MM.1S (cell line): ENCODE data around the gene TMEM204.

Experiments used
- DNase-seq: peaks from one replicate; pipeline ENCODE4 v3.0.0-alpha.2; 2015
- H2AFZ ChIP-seq: fragments of 300-600 bp; sonication (generic); 2 replicates; pipeline ENCODE4 v1.6.0; 2016; ENCODE audit warnings: antibody characterized with exemption, low read length
- H3F3A ChIP-seq: fragments of 300-600 bp; sonication (generic); 2 replicates; pipeline ENCODE4 v1.6.1; 2016; ENCODE audit warnings: mild to moderate bottlenecking, antibody characterized with exemption, low read length, moderate library complexity, mixed read lengths; ENCODE audit not compliant: insufficient read depth
- H3K27ac ChIP-seq: fragments of 300-600 bp; sonication (generic); 2 replicates; pipeline ENCODE4 v1.5.1; 2016; ENCODE audit warnings: mild to moderate bottlenecking, low read length
- H3K27me3 ChIP-seq: fragments of 300-600 bp; sonication (generic); replicated peaks from 2 replicates; pipeline ENCODE4 v1.6.0; 2016; ENCODE audit warnings: low read length; ENCODE audit not compliant: insufficient read depth
- H3K36me3 ChIP-seq: fragments of 300-600 bp; sonication (generic); replicated peaks from 2 replicates; pipeline ENCODE4 v1.6.1; 2016; ENCODE audit warnings: mild to moderate bottlenecking, low read length, mixed read lengths; ENCODE audit not compliant: insufficient read depth
- H3K4me1 ChIP-seq: fragments of 300-600 bp; sonication (generic); 2 replicates; pipeline ENCODE4 v1.6.1; 2016; ENCODE audit warnings: low read length, mixed read lengths
- H3K4me2 ChIP-seq: fragments of 300-600 bp; sonication (generic); 2 replicates; pipeline ENCODE4 v1.6.0; 2016; ENCODE audit warnings: low read depth, low read length
- H3K4me3 ChIP-seq: fragments of 300-600 bp; sonication (generic); 2 replicates; pipeline ENCODE4 v1.5.1; 2016; ENCODE audit warnings: low read length, mixed read lengths
- H3K79me2 ChIP-seq: fragments of 300-600 bp; sonication (generic); 2 replicates; pipeline ENCODE4 v1.6.1; 2016; ENCODE audit warnings: mixed run types, low read length, mixed read lengths
- H3K9ac ChIP-seq: fragments of 300-600 bp; sonication (generic); 2 replicates; pipeline ENCODE4 v1.6.1; 2016; ENCODE audit warnings: low read length, mixed read lengths
- H3K9me2 ChIP-seq: fragments of 300-600 bp; sonication (generic); replicated peaks from 2 replicates; pipeline ENCODE4 v1.6.1; 2016; ENCODE audit warnings: mild to moderate bottlenecking, low read length, mixed read lengths; ENCODE audit not compliant: insufficient read depth
- H3K9me3 ChIP-seq: fragments of 300-600 bp; sonication (generic); replicated peaks from 2 replicates; pipeline ENCODE4 v1.6.1; 2016; ENCODE audit warnings: mild to moderate bottlenecking, low read length, mixed read lengths; ENCODE audit not compliant: insufficient read depth
- H4K20me1 ChIP-seq: fragments of 300-600 bp; sonication (generic); 2 replicates; pipeline ENCODE4 v1.6.1; 2016; ENCODE audit warnings: mild to moderate bottlenecking, low read length, moderate library complexity, mixed read lengths; ENCODE audit not compliant: insufficient read depth
- CTCF ChIP-seq: fragments of 300-600 bp; sonication (generic); IDR thresholded peaks from 2 replicates; pipeline ENCODE4 v1.5.1; 2016; ENCODE audit warnings: antibody characterized with exemption, low read length, mixed read lengths
- EZH2 ChIP-seq: fragments of 300-600 bp; sonication (generic); optimal IDR thresholded peaks from 2 replicates; pipeline ENCODE3; 2017; ENCODE audit warnings: low read depth, mild to moderate bottlenecking, antibody characterized with exemption, low read length, mixed read lengths
- EZH2phosphoT487 ChIP-seq: fragments of 300-600 bp; sonication (generic); IDR thresholded peaks from 2 replicates; pipeline ENCODE4 v1.6.1; 2018; ENCODE audit warnings: antibody characterized with exemption, low read length

The TMEM204 gene

GRCh38 chr16:1530349-1530882, 3.0 kb upstream of the TMEM204 start:
- no peak for TF ChIP-seq CTCF
- TF ChIP-seq EZH2 = no peak
- no peak for TF ChIP-seq EZH2phosphoT487
- Histone ChIP-seq H2AFZ (no peak overlapping the region), H3K9ac (no peak overlapping the region), H3K9me3 (no peaks in the 10 kb centered on the region), H3K27ac (no peak overlapping the region), H3F3A (no peaks in the 10 kb centered on the region), H3K4me3 (no peak overlapping the region), H4K20me1 (no peaks in the 10 kb centered on the region), H3K4me1 (no peaks in the 10 kb centered on the region), H3K9me2 (no peaks in the 10 kb centered on the region), H3K4me2 (no peak overlapping the region), H3K79me2 (no peaks in the 10 kb centered on the region), H3K36me3 (no peaks in the 10 kb centered on the region), H3K27me3 (peaks cover 92% of the 10 kb centered on the region)
- no peak for DNase-seq

GRCh38 chr16:1530883-1531637, 2.4 kb upstream of the TMEM204 start:
- Histone ChIP-seq H3K4me2 (no peak overlapping the region), H3K27me3 (peaks cover 93% of the 10 kb centered on the region), H3F3A (no peaks in the 10 kb centered on the region), H3K4me1 (no peaks in the 10 kb centered on the region), H3K27ac (no peak overlapping the region), H3K36me3 (no peaks in the 10 kb centered on the region), H3K9me3 (no peaks in the 10 kb centered on the region), H4K20me1 (no peaks in the 10 kb centered on the region), H2AFZ (no peak overlapping the region), H3K79me2 (no peaks in the 10 kb centered on the region), H3K9me2 (no peaks in the 10 kb centered on the region), H3K4me3 (no peak overlapping the region), H3K9ac (no peak overlapping the region)
- TF ChIP-seq EZH2phosphoT487 = no peak
- no peak for TF ChIP-seq EZH2
- no peak for TF ChIP-seq CTCF
- DNase-seq = no peak

DNA sequence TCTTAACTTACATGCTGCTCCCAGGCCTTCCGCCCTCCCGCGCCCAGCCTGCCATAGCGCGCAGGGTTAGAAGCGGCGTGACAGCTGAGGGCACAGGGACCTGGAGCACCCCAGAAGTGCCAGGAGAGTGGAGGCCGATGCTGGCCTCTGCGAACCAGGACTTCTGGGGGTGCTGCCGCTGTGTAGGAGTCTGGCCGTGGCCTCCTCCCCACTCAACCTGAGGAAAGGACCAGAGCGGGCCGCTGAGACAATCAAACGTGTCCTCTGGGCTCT, 1.9 kb upstream of the TMEM204 start:
- H3K27ac ChIP-seq = no peak overlapping the region
- no peak for DNase-seq
- TF ChIP-seq EZH2phosphoT487 = no peak
- no peak for TF ChIP-seq CTCF
- TF ChIP-seq EZH2 = no peak
- H3K79me2 ChIP-seq = no peaks in the 10 kb centered on the region
- no peaks in the 10 kb centered on the region for H3F3A ChIP-seq
- H3K4me2 ChIP-seq = no peak overlapping the region
- H3K4me1 ChIP-seq = no peaks in the 10 kb centered on the region
- peaks cover 96% of the 10 kb centered on the region for H3K27me3 ChIP-seq
- no peaks in the 10 kb centered on the region for H3K9me2 ChIP-seq
- H4K20me1 ChIP-seq = no peaks in the 10 kb centered on the region
- no peak overlapping the region for H2AFZ ChIP-seq
- no peak overlapping the region for H3K9ac ChIP-seq
- no peak overlapping the region for H3K4me3 ChIP-seq
- H3K36me3 ChIP-seq = no peaks in the 10 kb centered on the region
- no peaks in the 10 kb centered on the region for H3K9me3 ChIP-seq
